ENCODE measurements around the gene CSRP3.

The CSRP3 gene

GRCh38 chr11:19237381-19237780, 35.6 kb upstream of the CSRP3 start:
- TF ChIP-seq GATA2 (IDR thresholded peaks at IDR 0.05; ENCODE audit: low read depth, low read length) (no peak), GATA3 (IDR thresholded peaks at IDR 0.05; ENCODE audit: low read depth, low read length) (no peak)

- TF ChIP-seq GATA2 (IDR thresholded peaks at IDR 0.05; ENCODE audit: low read depth, low read length) (no peak), GATA3 (IDR thresholded peaks at IDR 0.05; ENCODE audit: low read depth, low read length) (no peak)
These were observed 32.5 kb upstream of the CSRP3 start for GRCh38 chr11:19234231-19234817.

- TF ChIP-seq GATA3 (IDR thresholded peaks at IDR 0.05; ENCODE audit: low read depth, low read length): no peak
These were observed 31.2 kb upstream of the CSRP3 start for GRCh38 chr11:19232910-19233503.

GRCh38 chr11:19229671-19230070, 27.9 kb upstream of the CSRP3 start:
- TF ChIP-seq GATA2 (IDR thresholded peaks at IDR 0.05; ENCODE audit: low read depth, low read length) (no peak), GATA3 (IDR thresholded peaks at IDR 0.05; ENCODE audit: low read depth, low read length) (no peak)

GRCh38 chr11:19228968-19229367, 27.2 kb upstream of the CSRP3 start:
- no peak for TF ChIP-seq GATA2 (IDR thresholded peaks at IDR 0.05; ENCODE audit: low read depth, low read length)
- TF ChIP-seq GATA3 (IDR thresholded peaks at IDR 0.05; ENCODE audit: low read depth, low read length): no peak

- no peak for TF ChIP-seq GATA2 (IDR thresholded peaks at IDR 0.05; ENCODE audit: low read depth, low read length)
These were observed 24.8 kb upstream of the CSRP3 start for GRCh38 chr11:19226378-19227195.

- TF ChIP-seq GATA2 (IDR thresholded peaks at IDR 0.05; ENCODE audit: low read depth, low read length) (no peak), GATA3 (IDR thresholded peaks at IDR 0.05; ENCODE audit: low read depth, low read length) (no peak)
These were observed 23.8 kb upstream of the CSRP3 start for GRCh38 chr11:19225581-19225980.

- no peak for TF ChIP-seq GATA2 (IDR thresholded peaks at IDR 0.05; ENCODE audit: low read depth, low read length)
- no peak for TF ChIP-seq GATA3 (IDR thresholded peaks at IDR 0.05; ENCODE audit: low read depth, low read length)
These were observed 23.3 kb upstream of the CSRP3 start for GRCh38 chr11:19225123-19225522.

- TF ChIP-seq GATA2 (IDR thresholded peaks at IDR 0.05; ENCODE audit: low read depth, low read length): no peak
- TF ChIP-seq GATA3 (IDR thresholded peaks at IDR 0.05; ENCODE audit: low read depth, low read length): no peak
These were observed 19.3 kb upstream of the CSRP3 start for GRCh38 chr11:19220903-19221724.

GRCh38 chr11:19218786-19219460, 17.1 kb upstream of the CSRP3 start:
- TF ChIP-seq GATA2 (IDR thresholded peaks at IDR 0.05; ENCODE audit: low read depth, low read length) (no peak), GATA3 (IDR thresholded peaks at IDR 0.05; ENCODE audit: low read depth, low read length) (no peak)

GRCh38 chr11:19218216-19218615, 16.4 kb upstream of the CSRP3 start:
- TF ChIP-seq GATA3 (IDR thresholded peaks at IDR 0.05; ENCODE audit: low read depth, low read length) (no peak), GATA2 (IDR thresholded peaks at IDR 0.05; ENCODE audit: low read depth, low read length) (no peak)

- TF ChIP-seq GATA2 (IDR thresholded peaks at IDR 0.05; ENCODE audit: low read depth, low read length) (no peak), GATA3 (IDR thresholded peaks at IDR 0.05; ENCODE audit: low read depth, low read length) (no peak)
These were observed 15.1 kb upstream of the CSRP3 start for GRCh38 chr11:19216709-19217374.

GRCh38 chr11:19216021-19216420, 14.2 kb upstream of the CSRP3 start:
- no peak for TF ChIP-seq GATA3 (IDR thresholded peaks at IDR 0.05; ENCODE audit: low read depth, low read length)
- TF ChIP-seq GATA2 (IDR thresholded peaks at IDR 0.05; ENCODE audit: low read depth, low read length): no peak

Data from SH-SY5Y (cell line).